HG03097 (cell line): ENCODE measurements around the gene MYOZ3.

Source experiments
- ATAC-seq: cut with Tn5 transposase; IDR thresholded peaks from one replicate; pipeline ENCODE4 v1.9.1; 2021; ENCODE audit not compliant: unreplicated experiment, low FRiP score

MYOZ3 gene

DNA sequence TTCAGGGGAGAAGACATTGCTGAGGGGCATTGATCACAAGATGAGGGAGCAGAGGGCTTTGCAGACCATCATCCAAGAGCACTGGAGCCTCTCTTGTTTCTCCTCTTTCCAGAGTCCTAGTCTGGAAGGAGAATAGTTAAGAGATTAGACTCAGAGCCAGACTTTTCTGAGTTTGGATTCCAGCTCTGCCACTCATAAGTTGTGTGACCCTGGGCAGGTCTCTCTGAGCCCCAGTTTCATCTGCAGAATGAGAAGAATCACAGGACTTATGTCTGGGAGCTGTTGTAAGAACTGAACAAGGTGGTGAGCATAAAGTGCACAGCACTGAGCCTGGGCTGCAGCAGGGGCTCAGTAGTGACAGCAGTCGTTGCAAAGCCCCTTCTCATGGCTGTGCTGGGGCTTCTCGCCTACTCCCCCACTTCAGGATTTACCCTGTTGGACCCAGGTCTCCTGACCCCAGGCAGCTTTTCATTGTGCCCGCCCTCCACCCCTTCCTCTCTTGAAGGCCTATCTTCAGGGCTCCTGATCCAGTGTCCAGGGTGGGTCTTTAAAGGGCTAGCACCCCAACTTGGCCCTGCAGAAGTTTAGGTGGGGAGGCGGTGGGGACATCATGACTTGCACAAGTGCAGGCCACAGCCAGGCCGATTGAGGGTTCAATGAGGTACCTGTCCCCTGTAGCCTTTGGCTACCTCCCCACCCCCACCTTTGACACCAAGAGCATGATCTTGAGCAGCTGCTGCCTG lies 19.1 kb upstream of the MYOZ3 start:
- no peak for ATAC-seq

DNA sequence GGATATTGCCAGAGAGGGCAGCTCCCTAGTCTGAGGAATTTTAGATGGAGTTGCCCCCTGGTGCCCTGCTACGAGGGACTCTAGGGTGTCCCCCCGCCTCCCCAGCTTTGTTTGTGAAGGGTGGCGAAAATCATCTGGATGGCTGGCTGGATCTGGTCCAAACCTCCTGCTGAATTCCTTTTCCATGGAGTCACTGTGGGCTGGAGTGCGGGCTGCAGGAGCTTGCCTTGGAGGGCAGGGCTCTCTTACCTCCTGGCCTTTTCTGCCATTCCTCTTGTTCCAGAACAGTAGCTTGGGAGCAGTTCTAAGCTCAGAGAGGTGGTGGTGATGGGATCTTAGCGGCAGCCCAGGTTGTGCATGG lies 18.5 kb upstream of the MYOZ3 start:
- no peak for ATAC-seq

DNA sequence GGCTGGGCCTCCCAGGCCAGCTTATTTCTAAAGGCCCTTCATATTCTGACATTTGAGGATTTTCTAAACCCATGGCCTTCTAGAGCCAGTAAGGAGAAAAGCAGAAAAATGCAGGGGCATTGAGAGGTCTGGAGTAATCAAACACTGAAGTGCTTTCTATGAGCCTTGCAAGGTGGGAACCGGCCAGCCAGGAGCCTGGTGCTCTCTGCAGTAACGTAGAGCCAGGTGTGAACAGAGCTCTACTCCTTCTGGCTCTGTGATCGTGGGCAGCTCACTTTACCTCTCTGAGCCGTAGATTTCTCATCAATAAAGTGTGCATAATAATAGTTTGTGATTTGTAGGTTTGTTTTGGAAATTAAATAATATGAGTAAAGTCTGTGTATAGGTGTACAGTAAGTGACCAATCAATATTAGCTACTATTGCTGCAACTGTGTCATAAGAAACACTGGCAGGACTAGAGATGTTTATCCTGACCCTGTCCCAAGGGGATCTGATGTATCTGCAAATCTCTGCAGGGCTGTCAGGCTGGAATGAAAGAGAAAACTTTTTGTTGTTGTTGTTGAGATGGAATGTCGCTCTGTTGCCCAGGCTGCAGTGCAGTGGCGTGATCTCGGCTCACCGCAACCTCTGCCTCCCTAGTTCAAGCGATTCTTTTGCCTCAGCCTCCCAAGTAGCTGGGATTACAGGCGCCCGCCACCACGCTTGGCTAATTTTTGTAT lies 17.9 kb upstream of the MYOZ3 start:
- no peak for ATAC-seq

DNA sequence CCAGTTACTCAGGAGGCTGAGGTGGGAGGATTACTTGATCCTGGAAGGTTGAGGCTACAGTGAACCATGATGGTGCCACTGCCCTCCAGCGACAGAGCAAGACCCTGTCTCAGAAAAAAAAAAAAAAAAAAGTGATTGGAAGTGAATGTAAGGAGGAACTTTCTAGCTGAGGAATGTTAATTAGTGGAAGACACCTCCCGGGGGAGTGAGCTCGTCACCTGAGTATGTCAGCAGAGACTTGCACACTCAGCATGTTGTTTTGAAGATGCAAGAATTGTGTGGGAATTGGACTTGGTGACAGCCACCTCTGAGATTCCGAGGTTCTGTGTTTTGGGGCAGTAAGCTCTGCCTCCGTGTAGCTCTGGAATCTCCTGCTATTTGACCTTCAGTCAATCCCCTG lies 17.0 kb upstream of the MYOZ3 start:
- ATAC-seq, result no peak

DNA sequence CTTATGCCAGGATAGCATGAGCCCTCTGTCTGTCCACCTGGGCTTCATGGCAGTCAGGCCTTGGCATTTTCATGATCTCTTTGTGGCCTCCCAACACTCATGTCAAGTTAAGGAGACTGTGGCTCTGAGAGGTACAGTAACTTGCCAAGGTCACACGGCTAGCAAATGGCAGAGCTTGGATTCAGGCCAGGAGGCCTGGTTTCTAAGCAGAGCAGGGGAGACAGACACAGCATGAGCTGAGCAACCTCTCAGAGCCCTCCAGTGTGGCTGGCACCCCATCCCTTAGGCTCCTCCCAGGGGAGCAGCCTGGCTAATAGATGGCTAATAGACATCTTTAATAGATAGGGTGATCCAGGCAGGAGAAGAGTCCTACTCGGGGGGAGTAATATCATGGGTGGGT lies 16.5 kb upstream of the MYOZ3 start:
- ATAC-seq, result no peak

DNA sequence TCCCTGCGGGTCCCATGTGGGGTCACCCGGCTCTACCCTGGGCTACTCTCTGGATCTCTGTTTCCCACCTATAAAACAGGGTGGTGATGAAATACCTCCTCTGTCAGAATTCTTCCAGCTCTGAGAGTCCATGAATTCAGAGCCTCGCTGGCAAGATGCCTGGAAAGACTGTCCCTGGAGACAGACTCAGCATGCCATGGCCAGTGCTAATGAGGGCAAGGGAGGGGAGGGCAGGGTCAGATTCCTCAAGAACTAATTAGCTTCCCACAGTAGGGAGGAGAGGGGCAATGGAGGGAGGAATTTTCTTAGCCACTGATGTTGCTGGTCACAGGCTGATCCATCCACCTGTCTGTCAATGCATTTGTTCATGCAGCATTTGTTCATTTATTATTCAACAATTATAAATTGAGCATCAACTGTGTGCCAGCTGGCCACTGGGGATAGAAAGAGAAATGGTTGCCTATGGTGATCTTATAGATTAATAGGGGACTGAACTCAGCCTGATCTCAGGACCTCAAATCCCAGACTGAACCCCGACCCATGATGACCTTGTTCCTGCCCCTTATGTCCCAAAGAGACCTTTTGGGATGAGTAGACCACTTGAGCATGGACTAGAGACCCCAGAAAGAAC lies 15.9 kb upstream of the MYOZ3 start:
- no peak for ATAC-seq

DNA sequence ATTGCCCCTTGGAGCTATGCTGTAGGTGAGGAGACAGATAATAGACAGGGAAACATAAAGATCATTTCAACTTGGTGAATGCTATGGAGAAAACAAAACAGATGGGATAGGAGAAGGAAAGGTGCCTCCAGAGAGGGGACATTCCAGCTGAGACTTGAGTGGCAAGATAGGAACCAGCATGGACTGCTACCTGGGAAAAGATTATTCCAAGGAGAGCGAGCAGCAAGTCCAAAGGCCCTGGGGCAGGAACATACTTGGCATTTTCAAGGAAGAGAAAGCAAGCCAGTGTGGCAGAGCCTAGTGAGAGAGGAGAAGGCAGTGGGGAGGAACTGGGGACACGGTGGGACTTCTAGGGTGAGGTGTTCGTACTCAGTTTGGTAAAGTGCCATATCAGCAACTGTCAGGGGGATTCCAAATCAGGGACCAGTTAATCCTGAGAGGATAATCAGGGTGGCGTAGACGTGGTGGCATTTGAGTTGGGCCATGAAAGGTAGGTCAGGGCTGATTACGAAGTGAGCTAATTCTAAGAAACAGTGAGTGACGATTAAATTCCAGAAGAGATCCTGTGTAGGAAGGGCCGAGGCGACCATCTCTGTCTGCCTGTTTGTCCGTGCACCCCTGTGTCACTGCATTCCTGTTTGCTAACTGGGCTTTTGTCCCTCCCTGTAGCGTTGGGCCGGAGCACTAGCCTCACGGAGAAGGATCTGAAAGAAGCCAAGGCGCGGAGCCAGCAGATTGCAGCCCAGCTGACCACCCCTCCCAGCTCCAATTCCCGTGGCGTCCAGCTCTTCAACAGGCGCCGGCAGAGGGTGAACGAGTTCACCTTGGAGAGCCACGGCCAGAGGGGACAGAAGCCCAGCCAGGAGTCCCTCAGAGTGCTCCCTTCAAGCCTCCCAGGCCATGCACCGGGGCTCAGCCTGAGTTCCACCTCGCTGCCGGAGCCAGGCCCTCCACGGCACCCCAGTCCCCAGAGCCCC lies 13.5 kb upstream of the MYOZ3 start:
- ATAC-seq, result no peak

DNA sequence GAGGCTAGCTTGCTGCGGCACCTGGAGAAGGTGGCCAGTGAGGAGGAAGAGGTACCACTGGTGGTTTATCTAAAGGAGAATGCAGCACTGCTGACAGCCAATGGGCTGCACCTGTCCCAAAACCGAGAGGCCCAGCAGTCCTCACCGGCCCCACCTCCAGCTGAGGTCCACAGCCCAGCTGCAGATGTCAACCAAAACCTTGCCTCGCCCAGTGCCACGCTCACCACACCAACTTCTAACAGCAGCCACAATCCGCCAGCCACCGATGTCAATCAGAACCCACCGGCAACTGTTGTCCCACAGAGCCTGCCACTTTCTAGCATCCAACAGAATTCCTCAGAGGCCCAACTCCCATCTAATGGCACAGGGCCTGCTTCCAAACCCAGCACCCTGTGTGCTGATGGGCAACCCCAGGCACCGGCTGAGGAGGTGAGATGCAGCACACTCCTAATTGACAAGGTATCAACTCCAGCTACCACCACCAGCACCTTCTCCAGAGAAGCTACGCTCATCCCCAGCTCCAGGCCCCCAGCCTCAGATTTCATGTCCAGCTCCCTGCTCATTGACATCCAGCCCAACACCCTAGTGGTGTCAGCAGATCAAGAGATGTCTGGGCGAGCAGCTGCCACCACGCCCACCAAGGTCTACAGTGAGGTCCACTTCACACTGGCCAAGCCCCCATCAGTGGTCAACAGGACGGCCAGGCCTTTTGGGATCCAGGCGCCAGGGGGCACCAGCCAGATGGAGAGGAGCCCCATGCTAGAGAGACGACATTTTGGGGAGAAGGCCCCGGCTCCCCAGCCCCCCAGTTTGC lies 12.6 kb upstream of the MYOZ3 start:
- ATAC-seq, result no peak

DNA sequence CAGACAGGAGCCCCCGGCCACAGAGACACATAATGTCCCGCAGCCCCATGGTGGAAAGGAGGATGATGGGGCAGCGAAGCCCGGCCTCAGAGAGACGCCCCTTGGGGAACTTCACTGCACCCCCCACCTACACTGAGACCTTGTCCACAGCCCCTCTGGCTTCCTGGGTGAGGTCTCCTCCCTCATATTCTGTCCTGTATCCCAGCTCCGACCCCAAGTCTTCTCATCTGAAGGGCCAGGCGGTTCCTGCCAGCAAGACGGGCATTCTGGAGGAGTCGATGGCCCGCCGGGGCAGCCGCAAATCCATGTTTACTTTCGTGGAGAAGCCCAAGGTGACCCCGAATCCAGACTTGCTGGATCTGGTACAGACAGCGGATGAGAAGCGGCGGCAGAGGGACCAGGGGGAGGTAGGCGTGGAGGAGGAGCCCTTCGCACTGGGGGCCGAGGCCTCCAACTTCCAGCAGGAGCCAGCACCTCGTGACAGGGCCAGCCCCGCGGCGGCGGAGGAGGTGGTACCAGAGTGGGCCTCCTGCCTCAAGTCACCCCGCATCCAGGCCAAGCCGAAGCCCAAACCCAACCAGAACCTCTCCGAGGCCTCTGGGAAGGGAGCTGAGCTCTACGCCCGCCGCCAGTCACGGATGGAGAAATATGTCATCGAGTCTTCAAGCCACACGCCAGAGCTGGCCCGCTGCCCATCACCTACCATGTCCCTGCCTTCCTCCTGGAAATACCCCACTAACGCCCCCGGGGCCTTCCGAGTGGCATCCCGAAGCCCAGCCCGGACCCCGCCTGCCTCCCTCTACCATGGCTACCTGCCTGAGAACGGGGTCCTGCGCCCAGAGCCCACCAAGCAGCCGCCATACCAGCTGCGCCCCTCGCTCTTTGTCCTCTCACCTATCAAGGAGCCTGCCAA lies 11.7 kb upstream of the MYOZ3 start:
- ATAC-seq, result no peak

DNA sequence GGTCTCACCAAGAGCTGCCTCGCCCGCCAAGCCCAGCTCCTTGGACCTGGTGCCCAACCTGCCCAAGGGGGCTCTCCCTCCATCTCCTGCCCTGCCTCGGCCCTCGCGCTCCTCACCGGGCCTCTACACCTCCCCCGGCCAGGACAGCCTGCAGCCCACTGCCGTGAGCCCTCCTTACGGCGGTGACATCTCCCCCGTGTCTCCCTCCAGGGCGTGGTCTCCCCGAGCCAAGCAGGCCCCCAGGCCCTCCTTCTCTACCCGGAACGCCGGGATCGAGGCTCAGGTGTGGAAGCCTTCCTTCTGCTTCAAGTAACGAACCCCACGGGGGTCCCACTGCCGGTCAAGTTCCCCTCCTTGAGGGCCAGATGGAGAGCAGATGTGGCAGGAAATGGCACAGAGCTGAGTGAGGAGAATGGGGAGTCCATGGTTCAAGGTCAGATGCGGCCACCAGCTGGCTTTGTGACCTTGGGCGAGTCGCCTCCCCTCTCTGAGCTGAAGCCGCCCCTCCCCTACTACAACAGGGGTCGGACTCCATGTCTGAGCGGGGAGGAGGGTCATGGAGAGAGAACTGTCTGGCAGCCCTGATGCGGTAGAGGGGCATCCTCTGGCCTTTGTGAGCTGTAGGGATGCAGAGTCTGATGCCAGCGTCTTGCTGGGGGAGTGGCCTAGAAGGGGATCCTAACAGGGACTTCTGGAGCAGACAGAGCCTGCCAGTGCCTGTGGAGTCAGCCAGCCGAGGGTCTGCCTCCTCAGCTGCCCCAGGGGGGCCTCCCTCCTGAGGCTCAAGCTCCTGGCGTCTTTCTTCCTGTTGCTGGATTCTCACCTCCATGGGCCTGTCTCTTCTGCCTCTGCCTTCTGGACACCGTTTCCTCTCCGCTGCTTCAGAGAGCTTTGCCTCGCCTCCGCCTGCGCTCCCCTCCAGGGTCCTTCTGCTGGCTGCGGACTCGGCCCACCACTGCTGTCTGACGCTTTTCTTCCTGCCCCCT lies 10.7 kb upstream of the MYOZ3 start:
- no peak for ATAC-seq

DNA sequence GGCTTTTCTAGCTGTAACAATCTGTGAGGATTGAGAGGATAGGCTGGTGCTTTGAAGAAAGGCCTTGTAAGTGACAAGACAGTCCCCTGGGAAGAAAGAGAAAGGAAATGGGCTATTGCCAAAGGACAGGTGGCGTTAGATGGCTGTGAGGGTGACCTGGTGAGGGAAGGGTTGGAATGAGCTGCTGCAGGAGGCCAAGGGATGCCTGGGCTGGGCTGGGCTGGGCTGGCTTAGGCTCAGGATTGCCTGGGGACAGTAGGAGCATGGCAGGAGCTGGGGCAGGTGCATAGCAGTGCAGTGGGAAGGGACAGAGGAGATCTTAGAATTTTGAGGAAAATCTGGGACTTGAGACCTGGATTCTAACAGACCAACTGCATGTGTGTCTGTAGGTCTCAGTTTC lies 9.7 kb upstream of the MYOZ3 start:
- no peak for ATAC-seq

DNA sequence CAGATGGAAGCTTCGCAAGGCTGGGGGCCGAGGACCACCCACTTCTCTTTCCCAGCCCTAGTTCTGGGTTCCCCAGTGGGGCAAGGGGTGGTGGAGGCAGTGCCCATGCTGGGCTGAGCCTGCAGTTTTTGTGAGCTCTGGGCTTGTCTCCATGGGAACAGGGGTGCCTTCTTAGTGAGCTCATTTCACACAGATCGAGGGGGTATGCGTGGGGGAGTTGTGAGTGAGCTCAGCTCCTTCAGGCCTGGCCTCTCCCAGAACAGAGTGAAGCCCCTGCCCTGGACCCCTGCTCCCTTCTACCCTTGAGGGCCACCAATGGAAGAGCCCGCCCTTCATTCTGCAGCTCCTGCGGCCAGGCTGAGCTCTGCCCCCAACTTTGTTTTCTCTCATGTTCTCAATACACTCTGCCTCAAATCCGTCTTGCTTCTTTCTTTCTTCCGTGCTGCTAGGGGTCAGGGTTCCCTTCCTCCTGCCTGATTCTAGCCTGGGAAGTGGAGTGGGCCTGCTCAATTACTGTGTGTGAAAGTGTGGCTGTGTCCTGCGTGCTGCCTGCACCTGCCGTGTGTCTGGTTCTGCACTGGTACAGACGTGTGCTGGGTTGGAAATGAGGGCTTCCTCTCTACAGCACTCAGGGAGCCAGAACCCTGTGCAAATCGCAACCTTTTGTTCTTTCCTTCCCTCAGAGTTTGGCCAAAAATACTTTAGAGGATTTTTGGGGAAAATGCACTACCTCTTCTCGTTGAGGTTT lies 9.0 kb upstream of the MYOZ3 start:
- ATAC-seq, result no peak

DNA sequence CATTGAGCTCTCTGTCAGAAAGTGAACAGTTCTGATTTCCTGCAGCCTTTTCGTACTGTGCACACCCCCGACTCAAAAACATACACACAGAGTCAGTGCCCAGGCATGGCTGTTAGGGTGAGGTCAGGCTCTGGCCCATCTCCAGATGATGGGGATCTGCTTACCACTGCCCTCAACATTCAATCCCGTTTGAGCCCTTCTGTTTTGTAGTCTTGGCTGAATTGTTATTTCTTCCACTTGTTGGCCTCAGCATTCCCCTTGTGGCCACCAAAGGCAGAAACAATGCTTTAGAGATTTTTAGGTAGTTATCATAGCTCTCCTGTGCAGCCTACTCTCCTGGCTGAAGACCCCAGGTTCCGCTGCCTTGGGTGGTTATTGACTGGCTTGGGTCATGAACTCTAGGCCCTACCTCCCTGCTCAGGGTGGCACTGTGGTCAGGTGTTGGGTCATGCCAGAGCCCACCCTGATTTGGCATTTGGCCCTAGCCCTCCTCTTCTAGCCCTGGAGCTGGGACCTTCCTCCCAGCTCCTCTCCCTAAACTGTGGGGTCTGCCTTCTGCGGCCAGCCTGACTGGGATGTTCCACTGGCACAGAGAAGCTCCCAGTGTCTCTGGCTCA lies 7.8 kb upstream of the MYOZ3 start:
- no peak for ATAC-seq

DNA sequence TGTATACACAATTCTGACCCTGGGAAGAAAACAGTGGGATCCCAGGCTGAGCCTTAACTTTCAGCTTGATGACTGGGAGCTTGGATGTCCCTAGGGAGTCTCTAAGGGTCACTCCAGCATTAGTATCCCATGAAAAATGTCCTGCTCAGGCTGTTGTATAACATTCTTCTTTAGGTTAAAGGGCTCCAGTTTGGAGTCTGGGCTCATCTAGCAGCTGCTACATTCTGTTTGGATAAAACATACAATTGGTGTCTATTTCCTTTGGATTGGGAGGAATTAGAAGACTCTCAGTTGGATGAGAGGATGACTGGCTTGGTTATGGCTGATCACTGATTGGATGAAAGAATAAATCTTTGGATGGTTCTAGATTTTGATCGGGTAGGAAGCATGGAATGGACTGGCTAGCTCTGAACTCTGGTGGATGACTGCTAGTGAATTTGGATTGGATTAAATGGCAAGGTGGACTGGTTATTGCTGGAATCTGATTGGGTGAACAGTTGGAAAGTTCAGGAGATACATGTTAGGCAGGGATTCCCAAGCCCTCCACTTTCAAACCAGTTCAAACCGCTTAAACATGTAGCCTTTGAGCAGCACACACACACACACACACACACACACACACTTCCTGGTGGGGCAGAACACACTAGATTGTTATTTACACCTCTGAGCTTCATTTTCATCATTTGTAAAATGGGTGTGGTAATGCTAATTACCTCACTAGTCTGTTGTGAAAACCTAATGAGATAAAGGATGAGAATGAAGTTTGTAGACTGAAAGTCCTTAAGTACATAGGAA lies 7.1 kb upstream of the MYOZ3 start:
- ATAC-seq, result no peak

DNA sequence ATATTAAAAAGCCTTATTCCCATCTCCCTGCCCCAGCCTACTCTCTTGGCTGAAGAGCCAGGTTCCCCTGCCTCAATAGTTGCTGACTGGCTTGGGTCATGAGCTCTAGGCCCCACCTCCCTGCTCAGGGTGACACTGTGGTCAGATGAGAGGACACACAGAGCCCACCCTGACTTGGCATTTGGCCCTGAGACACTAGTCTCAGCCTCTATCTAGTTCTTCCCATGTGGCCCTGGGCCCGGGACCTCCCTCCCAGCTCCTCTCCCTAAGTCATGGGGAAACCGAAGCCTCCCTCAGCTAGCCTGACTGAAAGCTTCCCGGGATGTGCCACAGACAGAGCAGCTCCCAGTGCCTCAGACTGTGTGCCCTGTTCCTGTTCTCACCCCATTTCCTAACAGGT lies 5.8 kb upstream of the MYOZ3 start:
- no peak for ATAC-seq
